Measurements from ENCODE around the gene LEFTY2.

DNA sequence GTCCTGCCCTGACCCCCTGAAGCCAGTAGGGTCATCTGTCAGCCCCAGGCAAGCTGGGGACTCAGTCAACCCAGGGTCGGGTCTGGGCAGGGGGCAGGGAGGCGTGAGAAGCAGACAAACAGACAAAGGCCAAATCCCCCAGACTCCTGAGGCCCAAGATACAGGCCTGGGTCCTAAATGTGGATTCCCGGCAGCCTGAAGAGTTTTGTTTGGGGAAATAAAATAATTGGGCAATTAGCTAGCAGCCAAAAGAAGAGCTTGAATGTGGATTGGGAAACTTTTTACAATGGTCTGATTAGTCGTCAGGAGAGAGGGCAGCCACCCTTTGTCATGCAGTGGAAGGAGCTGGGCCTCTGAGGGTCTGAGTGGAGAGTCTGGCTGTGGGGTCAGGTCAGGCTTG lies 4.5 kb upstream of the LEFTY2 start:
- TF ChIP-seq, protein P1, sequence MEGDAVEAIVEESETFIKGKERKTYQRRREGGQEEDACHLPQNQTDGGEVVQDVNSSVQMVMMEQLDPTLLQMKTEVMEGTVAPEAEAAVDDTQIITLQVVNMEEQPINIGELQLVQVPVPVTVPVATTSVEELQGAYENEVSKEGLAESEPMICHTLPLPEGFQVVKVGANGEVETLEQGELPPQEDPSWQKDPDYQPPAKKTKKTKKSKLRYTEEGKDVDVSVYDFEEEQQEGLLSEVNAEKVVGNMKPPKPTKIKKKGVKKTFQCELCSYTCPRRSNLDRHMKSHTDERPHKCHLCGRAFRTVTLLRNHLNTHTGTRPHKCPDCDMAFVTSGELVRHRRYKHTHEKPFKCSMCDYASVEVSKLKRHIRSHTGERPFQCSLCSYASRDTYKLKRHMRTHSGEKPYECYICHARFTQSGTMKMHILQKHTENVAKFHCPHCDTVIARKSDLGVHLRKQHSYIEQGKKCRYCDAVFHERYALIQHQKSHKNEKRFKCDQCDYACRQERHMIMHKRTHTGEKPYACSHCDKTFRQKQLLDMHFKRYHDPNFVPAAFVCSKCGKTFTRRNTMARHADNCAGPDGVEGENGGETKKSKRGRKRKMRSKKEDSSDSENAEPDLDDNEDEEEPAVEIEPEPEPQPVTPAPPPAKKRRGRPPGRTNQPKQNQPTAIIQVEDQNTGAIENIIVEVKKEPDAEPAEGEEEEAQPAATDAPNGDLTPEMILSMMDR (IDR thresholded peaks at IDR 0.05; ENCODE audit: low read length): no peak
- TF ChIP-seq EZH2 (optimal IDR thresholded peaks at IDR 0.05; ENCODE audit: low read depth, low read length): no peak

Data from MM.1S (cell line).